NCI-H446 (cell line): ENCODE measurements around the gene EIF4E1B.
"Not testable (repeated sequence)": the region's sequence is repeated elsewhere in the genome, so short reads cannot be mapped to it uniquely, and the experiment has no call there.

Experiments used
- DNase-seq, 2 experiments: peaks; one replicate each; lab custom pipeline; 2025; lab: John Stamatoyannopoulos, UW

Gene EIF4E1B

GRCh38 chr5:176629853-176630680 lies at the start of gene EIF4E1B, which contains the start of gene SNCB:
Gene EIF4E1B, plus strand, starts transcription at chr5:176630675. Its CDS starts 12,113 bp downstream, at chr5:176642788.
Gene SNCB, minus strand, starts transcription at chr5:176630534. Its CDS starts 880 bp downstream, at chr5:176629654.
- DNase-seq, result peak in 1 of 2 experiments; percentile 60

DNA sequence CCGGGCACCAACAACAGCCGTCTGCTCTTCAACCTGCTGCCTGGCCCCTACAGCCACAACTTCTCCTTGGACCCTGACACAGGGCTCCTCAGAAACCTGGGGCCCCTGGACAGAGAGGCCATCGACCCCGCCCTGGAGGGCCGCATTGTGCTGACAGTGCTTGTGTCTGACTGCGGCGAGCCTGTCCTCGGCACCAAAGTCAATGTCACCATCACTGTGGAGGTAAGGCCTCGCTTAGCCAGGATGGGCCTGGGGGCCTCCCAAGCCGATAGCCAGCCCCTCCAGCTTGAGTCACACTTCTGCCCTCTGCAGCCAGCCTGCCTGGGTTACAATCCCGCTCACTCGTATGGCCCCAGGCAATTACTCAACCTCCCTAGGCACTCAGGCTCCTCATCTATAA lies 49.1 kb upstream of the EIF4E1B start:
- DNase-seq, result no peak

GRCh38 chr5:176583076-176583475 lies 47.4 kb upstream of the EIF4E1B start:
- DNase-seq, result no peak

DNA sequence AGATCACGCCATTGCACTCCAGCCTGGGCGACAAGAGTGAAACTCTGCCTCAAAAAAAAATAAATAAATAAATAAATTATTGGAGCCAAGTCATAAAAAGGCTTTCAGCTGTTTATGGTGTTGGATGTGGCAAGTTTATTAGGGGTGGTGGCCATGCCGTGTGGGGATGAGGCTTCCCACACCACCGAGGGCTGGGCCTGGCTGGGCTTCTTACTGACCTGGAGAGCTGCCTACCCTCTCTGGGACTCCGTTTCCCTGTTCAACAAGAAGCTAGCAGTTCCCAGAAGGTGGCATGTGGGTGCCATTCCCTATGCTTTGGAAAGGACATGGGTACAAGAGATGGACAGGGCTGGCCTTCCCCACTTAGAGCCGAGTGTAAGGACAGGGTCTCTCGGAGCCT lies 43.1 kb upstream of the EIF4E1B start:
- DNase-seq, result no peak

DNA sequence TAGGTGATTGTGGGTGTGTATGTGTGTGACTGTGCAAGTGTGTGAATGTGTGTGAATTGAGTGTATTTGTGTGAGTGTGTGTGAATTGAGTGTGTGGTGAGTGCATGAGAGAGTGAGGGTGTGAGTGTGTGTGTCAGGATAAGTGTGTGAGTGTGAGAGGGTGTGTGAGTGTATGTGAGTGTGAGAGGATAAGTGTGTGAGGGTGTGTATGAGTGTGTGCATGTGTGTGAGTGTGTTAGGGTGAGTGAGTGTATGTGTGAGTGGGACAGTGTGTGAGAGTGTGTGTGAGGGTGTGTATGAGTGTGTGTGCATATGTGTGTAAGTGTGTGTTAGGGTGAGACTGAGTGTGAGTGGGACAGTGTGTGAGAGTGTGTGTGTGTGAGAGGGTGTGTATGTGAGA lies 42.2 kb upstream of the EIF4E1B start:
- no peak for DNase-seq

GRCh38 chr5:176589039-176589769 lies 41.3 kb upstream of the EIF4E1B start:
- DNase-seq, result no peak

DNA sequence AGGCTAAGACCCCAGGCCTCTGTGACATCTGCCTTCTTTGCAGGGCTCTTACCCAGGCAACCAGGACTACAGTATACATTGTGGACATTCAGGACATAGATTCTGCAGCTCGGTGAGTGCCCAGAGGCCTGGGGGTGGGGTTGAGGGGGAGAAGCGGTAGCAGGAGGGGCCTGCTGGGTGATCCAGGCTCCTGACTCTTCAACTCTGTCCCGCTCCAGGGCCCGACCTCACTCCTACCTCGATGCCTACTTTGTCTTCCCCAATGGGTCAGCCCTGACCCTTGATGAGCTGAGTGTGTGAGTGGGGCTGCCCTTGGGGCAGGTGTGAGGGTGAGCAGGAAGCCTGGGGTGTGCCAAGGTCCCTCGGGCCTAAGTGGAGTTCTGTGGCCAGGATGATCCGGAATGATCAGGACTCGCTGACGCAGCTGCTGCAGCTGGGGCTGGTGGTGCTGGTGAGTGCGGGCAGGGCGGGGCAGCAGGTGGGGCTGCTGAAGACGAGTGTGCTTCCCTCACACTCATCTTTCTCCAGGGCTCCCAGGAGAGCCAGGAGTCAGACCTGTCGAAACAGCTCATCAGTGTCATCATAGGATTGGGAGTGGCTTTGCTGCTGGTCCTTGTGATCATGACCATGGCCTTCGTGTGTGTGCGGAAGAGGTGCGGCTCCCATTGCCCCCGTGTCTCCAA lies 40.3 kb upstream of the EIF4E1B start:
- no peak for DNase-seq

GRCh38 chr5:176591667-176592066 lies 38.8 kb upstream of the EIF4E1B start:
- DNase-seq, result not testable (repeated sequence)

- DNase-seq, result no peak
These were observed 37.9 kb upstream of the EIF4E1B start for GRCh38 chr5:176592573-176592972.

- no peak for DNase-seq
These were observed 37.1 kb upstream of the EIF4E1B start for GRCh38 chr5:176593273-176593869.

DNA sequence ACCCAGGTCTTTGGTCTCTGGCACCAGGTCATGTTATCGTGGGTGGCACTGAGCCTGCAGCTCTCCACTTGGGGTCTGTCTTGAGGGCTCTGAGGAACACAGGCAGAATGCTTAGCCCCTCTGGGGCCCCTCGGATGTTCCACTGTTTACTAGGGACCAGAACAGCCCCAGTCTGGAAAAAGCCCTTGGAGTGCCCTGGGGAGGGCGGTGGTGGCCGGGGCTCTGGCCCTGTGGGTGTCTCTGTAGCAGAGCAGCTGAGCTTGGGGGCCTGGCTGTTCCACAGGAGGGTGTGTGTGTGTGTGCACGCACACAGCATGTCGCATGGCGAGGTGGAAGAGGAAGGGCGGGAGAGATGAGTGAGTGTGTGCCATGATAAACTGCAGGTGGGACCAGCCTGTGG lies 35.9 kb upstream of the EIF4E1B start:
- DNase-seq, result no peak

GRCh38 chr5:176595386-176595943 lies 35.0 kb upstream of the EIF4E1B start:
- no peak for DNase-seq

DNA sequence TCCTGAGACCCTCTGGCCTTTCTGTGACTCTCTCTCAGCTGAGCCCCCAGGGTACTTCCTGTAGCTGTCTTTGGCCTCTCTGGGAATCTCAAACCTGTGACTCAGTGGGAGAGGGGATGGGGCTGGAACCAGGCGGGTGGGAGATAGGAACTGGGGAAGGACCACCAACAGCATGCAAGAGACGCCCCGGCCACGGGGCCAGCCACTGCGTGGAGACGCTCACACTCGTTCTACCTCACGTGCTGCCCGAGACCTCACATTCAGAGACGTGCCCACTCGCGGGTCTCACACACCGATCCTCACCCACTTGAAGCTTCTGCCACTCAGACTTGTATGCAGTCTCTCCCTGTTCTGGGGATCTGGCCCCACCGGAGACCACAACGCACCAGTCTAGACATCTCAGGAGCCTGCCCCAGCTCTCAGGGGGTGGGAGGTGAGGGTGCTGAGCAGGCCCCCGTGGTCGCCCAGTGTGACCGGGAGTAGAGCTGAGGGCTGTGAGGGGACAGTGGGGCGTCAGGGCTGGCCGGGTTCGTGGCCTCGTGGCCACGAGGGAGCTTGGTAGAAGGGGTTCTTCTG lies 34.3 kb upstream of the EIF4E1B start:
- no peak for DNase-seq

- DNase-seq, result no peak
These were observed 33.6 kb upstream of the EIF4E1B start for GRCh38 chr5:176596689-176597416.

GRCh38 chr5:176597417-176598389 lies 32.8 kb upstream of the EIF4E1B start:
- no peak for DNase-seq

GRCh38 chr5:176599749-176600430 lies 30.6 kb upstream of the EIF4E1B start:
- not testable (repeated sequence) for DNase-seq

DNA sequence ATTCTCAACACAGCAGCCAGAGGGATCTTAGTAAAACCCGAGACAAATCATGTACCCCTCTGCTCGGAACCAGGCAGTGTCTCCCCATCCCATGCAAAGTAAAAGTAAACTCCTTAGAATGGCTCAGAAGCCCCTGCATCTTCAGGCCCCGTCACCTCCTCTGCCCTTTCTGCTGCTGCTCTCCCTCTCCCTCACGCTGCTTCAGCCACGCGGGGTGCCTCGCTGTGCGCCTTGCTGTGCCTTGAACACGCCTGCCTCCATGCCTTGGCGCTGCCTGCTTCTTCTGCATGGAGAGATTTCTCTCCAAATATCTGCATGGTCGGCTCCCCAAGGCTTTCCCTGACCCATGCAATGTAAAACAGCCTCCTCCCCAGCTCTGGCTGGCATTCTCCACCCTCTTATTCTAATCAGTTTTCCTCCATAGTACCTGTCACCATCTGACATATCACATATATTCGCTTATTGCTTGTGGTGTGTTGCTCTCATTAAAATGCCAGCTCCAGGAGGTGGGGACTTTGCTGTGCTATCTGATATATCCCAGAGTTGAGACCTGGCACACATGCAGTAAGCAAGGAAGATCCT lies 28.5 kb upstream of the EIF4E1B start:
- no peak for DNase-seq

DNA sequence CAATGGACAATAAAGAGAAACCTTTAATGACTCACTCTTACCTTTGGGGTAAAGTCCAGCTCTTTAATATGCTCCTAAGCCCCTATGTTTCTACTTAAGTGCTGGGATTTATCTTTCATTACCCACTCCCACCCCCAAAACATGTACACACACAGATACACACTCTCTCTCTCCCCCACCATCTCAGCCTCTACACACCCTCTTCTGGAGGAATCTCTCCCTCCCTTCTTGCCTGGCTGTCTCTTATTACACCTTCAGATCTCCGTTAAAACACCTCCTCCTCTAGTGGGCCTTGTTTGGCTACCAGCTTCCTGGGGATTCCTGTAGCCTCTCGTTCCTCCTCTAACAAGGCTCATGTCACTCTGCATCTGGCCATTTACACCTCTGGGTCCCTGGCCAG lies 27.4 kb upstream of the EIF4E1B start:
- no peak for DNase-seq

DNA sequence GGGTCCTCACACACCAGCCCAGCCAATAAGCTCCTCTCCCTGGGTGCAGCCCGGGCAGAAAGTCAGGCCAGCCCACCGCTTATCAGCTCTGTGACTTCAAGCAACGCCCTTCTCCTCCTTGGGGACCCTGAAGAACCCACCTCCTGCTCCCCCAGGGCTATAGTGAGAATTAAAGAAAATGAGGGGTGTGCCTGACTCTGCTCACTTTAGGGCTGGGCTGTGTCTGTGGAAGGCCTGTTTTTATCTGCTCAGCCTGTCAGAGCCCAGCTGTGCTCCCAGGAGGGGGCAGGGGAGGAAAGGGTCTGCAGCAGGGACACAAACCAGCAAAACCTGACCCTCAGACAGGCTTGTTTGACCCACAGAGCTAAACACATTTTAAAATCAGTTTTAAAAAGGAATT lies 24.4 kb upstream of the EIF4E1B start:
- DNase-seq, result no peak
